Daoy (cell line): Measurements from ENCODE around the gene ADAMTS10. TPM values are rescaled to one million over a fixed set of nuclear protein-coding genes. Genes with fewer than 3 reads are reported as not detected.
"Not testable (repeated sequence)": the region's sequence is repeated elsewhere in the genome, so short reads cannot be mapped to it uniquely, and the experiment has no call there.

Experiments used
- DNase-seq: peaks from one replicate; pipeline ENCODE4 v3.0.0-alpha.2; 2015; ENCODE audit warnings: low read depth
- total RNA-seq: library from RNA; depleted of rRNA; stranded (reverse); fragments of >200 nt; shearing (Covaris generic); gene quantifications from 2 replicates; pipeline ENCODE4 v1.2.3, GENCODE V29; 2014

The ADAMTS10 gene
- total RNA-seq, 1 experiment from 2014 or later, result 3.1 TPM

GRCh38 chr19:8593931-8594330 lies 16.6 kb downstream of the ADAMTS10 start:
- no peak for DNase-seq

- peak; percentile 97 for DNase-seq
These were observed 18.1 kb downstream of the ADAMTS10 start for GRCh38 chr19:8592231-8593009.

- DNase-seq, result no peak
These were observed 21.3 kb downstream of the ADAMTS10 start for GRCh38 chr19:8589177-8589714.

GRCh38 chr19:8585894-8586750 lies 24.4 kb downstream of the ADAMTS10 start:
- peak; percentile 68 for DNase-seq

- DNase-seq, result no peak
These were observed 25.3 kb downstream of the ADAMTS10 start for GRCh38 chr19:8584965-8585893.

- peak; percentile 80 for DNase-seq
These were observed 29.7 kb downstream of the ADAMTS10 start for GRCh38 chr19:8580710-8581281.

- peak; percentile 70 for DNase-seq
These were observed 31.8 kb downstream of the ADAMTS10 start for GRCh38 chr19:8578642-8579265.

GRCh38 chr19:8577741-8578140 lies 32.8 kb downstream of the ADAMTS10 start:
- no peak for DNase-seq

GRCh38 chr19:8577247-8577646 lies 33.3 kb downstream of the ADAMTS10 start, which contains the start of gene MYO1F:
Gene MYO1F (minus strand): TSS chr19:8577442. CDS start chr19:8577309, 133 bp downstream.
- no peak for DNase-seq

GRCh38 chr19:8576273-8576993 lies 34.1 kb downstream of the ADAMTS10 start:
- no peak for DNase-seq

- peak; percentile 54 for DNase-seq
These were observed 35.0 kb downstream of the ADAMTS10 start for GRCh38 chr19:8575467-8575997.

- not testable (repeated sequence) for DNase-seq
These were observed 35.9 kb downstream of the ADAMTS10 start for GRCh38 chr19:8574619-8574922.

- DNase-seq, result no peak
These were observed 37.2 kb downstream of the ADAMTS10 start for GRCh38 chr19:8573316-8573715.

GRCh38 chr19:8571006-8571411 lies 39.5 kb downstream of the ADAMTS10 start:
- DNase-seq, result peak; percentile 69

GRCh38 chr19:8569066-8569771 lies 41.3 kb downstream of the ADAMTS10 start:
- DNase-seq, result peak; percentile 92

- DNase-seq, result no peak
These were observed 42.9 kb downstream of the ADAMTS10 start for GRCh38 chr19:8567522-8568172.

- no peak for DNase-seq
These were observed 43.7 kb downstream of the ADAMTS10 start for GRCh38 chr19:8566855-8567254.

- DNase-seq, result not testable (repeated sequence)
These were observed 45.6 kb downstream of the ADAMTS10 start for GRCh38 chr19:8564866-8565265.
